Measurements from ENCODE around the gene RNF144B.

RNF144B gene

DNA sequence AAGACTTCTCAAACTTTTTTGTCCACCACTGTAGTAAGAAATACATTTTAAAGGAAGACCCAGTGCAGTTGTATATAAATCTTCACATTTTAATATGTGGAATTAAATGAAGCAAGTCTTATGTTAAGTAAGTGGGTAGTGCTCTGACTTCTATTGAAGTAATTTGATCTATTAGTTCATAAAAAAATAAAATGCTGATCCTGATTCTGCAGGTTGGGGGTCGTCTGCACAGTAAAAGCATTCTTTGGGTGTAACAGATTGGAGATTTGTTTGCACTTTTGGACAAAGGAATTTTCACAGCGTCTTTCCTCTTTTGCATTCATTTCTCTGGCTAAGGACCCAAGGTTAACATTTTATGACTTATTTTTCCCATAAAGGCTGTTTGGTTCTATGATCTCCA lies 106.8 kb downstream of the RNF144B start:
- TF ChIP-seq, protein P1, sequence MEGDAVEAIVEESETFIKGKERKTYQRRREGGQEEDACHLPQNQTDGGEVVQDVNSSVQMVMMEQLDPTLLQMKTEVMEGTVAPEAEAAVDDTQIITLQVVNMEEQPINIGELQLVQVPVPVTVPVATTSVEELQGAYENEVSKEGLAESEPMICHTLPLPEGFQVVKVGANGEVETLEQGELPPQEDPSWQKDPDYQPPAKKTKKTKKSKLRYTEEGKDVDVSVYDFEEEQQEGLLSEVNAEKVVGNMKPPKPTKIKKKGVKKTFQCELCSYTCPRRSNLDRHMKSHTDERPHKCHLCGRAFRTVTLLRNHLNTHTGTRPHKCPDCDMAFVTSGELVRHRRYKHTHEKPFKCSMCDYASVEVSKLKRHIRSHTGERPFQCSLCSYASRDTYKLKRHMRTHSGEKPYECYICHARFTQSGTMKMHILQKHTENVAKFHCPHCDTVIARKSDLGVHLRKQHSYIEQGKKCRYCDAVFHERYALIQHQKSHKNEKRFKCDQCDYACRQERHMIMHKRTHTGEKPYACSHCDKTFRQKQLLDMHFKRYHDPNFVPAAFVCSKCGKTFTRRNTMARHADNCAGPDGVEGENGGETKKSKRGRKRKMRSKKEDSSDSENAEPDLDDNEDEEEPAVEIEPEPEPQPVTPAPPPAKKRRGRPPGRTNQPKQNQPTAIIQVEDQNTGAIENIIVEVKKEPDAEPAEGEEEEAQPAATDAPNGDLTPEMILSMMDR (IDR thresholded peaks at IDR 0.05; ENCODE audit: insufficient read depth, low read length, missing control alignments) = no peak
- DNase-seq (ENCODE audit: low read depth, low spot score) = no peak
- ChIA-PET POLR2A (no interaction called here), CTCF (interaction anchor here (1.3 kb wide), 1 partner anchor 10 kb away, joined by 3 read pairs; no protein-coding TSS in a partner anchor)
- H3K4me3 ChIP-seq (ENCODE audit: low read depth, low read length) = no peak overlapping the region

DNA sequence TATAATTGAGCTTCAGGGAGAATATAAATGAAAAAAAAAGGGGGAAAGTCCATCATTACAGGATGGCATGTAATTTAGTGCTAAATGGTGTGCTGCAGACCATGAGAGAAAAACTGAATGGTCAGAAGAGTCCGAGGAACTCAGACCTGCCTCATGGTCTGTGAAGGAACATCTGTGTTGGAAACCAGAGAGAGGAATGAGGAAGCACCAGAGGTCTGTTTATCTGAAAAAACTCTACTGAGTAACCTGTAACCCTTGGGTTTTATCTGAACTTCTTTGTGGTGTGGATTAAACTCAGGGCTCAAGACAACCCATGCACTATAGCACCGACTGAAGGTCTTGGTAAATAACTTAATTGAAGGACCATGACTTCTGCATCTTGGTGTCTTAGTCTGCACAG lies 108.1 kb downstream of the RNF144B start:
- POLR2A ChIA-PET = no interaction called here
- CTCF ChIA-PET = no interaction called here
- H3K4me3 ChIP-seq (ENCODE audit: low read depth, low read length) = no peak overlapping the region
- TF ChIP-seq, protein P1 (IDR thresholded peaks at IDR 0.05; ENCODE audit: insufficient read depth, low read length, missing control alignments) = no peak
- no peak for DNase-seq (ENCODE audit: low read depth, low spot score)

DNA sequence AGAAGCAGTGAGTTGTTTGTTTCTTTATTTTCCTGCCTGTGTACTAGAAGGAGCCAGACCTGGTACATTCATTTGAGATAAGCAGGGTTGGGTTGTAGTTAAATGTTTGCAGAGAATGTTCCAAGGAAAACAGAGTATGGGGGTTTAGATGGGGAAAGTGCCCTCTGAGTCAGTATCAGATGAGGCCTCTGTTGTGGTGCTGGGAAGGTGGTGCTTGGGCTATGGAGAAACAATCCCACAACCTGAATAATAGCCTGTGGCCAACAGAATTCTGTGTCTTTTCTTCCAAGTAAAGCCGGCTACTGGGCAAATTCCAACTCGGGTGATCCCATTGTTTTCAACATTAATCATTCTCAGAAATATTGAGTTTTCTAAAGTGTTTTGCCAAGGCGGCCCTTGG lies 109.3 kb downstream of the RNF144B start:
- POLR2A ChIA-PET = no interaction called here

DNA sequence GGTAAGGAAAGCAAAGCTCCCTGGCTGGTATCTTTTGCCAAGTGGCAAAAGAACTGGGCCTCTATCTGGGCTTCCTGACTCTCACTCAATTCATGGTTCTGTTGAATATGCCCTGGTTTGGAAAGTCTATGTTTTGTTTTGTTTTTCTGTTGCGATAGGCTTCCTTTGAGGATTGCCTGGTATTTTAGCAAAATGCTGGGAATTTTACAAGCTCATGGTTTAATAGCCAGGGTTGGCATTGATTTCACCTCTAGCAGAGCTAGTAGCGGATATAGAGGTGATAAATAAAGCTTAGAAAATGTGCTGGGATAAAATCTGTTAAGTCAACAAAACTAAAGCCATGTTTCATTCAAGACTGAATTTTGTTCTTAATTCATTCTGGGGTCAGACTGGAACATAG lies 109.9 kb downstream of the RNF144B start:
- POLR2A ChIA-PET = no interaction called here
- CTCF ChIA-PET = interaction anchor here (1.4 to 1.5 kb wide), 2 partner anchors 9 to 217 kb away, joined by 3 to 4 read pairs; no protein-coding TSS in a partner anchor
- TF ChIP-seq, protein P1 (IDR thresholded peaks at IDR 0.05; ENCODE audit: insufficient read depth, low read length, missing control alignments) = no peak
- DNase-seq (ENCODE audit: low read depth, low spot score) = no peak
- no peak overlapping the region for H3K4me3 ChIP-seq (ENCODE audit: low read depth, low read length)

More for the DNA sequence above, 109.3 kb downstream of the RNF144B start:
- TF ChIP-seq, protein P1 (IDR thresholded peaks at IDR 0.05; ENCODE audit: insufficient read depth, low read length, missing control alignments) = no peak
- DNase-seq (ENCODE audit: low read depth, low spot score) = no peak
- no peak overlapping the region for H3K4me3 ChIP-seq (ENCODE audit: low read depth, low read length)
- CTCF ChIA-PET = interaction anchor here (0.8 to 1.5 kb wide), 2 partner anchors 9 to 64 kb away, joined by 3 to 4 read pairs; no protein-coding TSS in a partner anchor

DNA sequence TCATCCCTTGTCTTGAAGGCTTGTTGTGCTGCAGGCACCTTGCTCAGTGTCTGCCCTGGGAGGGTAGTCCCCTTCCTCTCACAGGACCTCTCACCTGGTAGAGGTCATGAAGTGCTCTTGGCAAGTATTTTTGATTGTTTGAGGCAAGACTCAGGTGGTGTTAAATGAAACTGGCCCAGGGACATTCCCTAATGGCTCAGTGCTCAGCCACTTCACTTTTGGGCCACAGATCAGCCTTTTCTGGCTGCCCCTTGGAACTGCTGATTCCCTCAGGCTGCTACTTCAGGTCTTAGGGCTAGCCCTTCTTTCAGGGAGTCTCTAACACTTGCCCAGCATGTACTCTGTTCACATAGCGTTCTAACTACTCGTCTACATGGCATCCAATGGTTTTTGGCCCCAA lies 111.3 kb downstream of the RNF144B start:
- no peak for DNase-seq (ENCODE audit: low read depth, low spot score)
- TF ChIP-seq, protein P1 (IDR thresholded peaks at IDR 0.05; ENCODE audit: insufficient read depth, low read length, missing control alignments) = no peak
- CTCF ChIA-PET = interaction anchor here (1.4 to 2.2 kb wide), 2 partner anchors 175 to 218 kb away, joined by 3 to 9 read pairs; no protein-coding TSS in a partner anchor
- POLR2A ChIA-PET = no interaction called here
- H3K4me3 ChIP-seq (ENCODE audit: low read depth, low read length) = no peak overlapping the region

DNA sequence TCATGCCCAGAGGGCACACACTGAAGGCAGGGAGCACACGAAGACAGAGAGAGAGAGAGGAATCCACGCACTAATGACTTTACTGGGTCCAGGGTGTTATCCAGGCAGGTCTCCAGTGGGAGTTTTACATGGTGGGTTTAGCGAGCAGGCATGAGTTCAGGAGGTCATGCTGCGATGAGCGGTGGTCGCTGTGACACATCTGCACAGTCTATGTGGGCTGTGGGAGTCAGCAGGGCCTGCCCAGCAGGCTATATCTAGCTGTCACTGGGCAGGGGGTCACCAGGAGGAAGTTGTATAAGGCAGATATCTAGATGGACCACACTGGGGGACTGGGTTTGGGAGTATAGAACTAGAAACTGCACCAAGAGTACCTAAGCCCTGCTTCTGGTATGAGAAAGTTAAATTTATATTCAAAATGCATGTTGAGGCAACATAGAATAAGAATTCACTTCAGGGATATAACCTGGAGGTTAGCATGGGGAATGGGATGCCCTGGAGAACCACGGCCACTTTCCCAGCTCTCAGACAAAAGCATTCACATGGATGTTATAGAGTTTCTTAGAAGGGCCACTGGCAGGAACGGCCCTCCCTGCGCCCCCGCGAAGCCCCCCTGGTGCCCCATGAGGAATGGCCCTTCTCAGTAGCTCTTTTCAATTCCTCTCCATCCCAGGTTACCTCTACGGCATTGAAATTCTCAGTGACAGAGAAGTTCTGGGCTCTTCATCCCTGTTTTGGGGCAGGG lies 113.9 kb downstream of the RNF144B start:
- H3K4me3 ChIP-seq (ENCODE audit: low read depth, low read length) = no peak overlapping the region
- CTCF ChIA-PET = interaction anchor here (0.6 to 10.5 kb wide), 5 partner anchors 152 to 334 kb away, joined by 3 to 490 read pairs (median 5); no protein-coding TSS in a partner anchor
- TF ChIP-seq, protein P1 (IDR thresholded peaks at IDR 0.05; ENCODE audit: insufficient read depth, low read length, missing control alignments) = no peak
- POLR2A ChIA-PET = no interaction called here
- no peak for DNase-seq (ENCODE audit: low read depth, low spot score)

Data from AG04449 (cell line).